Measurements from ENCODE around the gene TFEB.

TFEB gene

GRCh38 chr6:41732591-41733359 is 2.6 kb downstream of the TFEB start:
- no peak for TF ChIP-seq CTCF (IDR thresholded peaks at IDR 0.05)

- TF ChIP-seq CTCF (IDR thresholded peaks at IDR 0.05), result no peak
Measured at GRCh38 chr6:41732149-41732548, 3.3 kb downstream of the TFEB start.

- no peak for TF ChIP-seq CTCF (IDR thresholded peaks at IDR 0.05)
Measured at GRCh38 chr6:41731561-41732086, 3.8 kb downstream of the TFEB start.

- TF ChIP-seq CTCF (IDR thresholded peaks at IDR 0.05), result no peak
Measured at GRCh38 chr6:41730531-41731436, 4.6 kb downstream of the TFEB start.

GRCh38 chr6:41729624-41730023 is 5.8 kb downstream of the TFEB start:
- TF ChIP-seq CTCF (IDR thresholded peaks at IDR 0.05), result no peak

GRCh38 chr6:41728954-41729353 is 6.5 kb downstream of the TFEB start:
- no peak for TF ChIP-seq CTCF (IDR thresholded peaks at IDR 0.05)

GRCh38 chr6:41728073-41728936 is 7.1 kb downstream of the TFEB start:
- TF ChIP-seq CTCF (IDR thresholded peaks at IDR 0.05), result no peak

Data from LNCAP (cell line).